ENCODE results near the gene CIROP.

DNA sequence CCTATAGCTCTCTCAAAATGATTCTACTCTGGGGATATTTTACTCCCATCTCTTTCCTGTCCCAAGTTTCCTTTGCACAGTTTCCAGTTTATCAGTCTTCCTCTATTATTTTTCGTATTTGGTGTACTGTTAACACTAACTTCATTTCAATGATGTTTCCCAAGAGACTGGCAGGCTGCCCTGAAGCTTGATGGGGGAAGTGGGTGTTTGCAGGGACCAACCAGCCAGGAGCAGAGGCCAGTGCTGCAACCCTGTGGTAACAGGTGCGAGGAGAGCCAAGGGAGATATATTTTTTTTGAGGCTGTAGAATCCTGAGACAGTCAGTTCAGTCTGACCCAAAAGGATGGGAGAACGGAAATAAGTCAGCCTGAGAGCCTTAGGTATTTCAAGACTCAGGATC is 26.1 kb upstream of the CIROP start:
- TF ChIP-seq POLR2AphosphoS5 (IDR thresholded peaks at IDR 0.05; ENCODE audit: low read depth, low read length) (no peak), POLR2A (IDR thresholded peaks at IDR 0.05; ENCODE audit: low read depth, low read length) (no peak), TAF1 (IDR thresholded peaks at IDR 0.05; ENCODE audit: borderline replicate concordance, low read depth, low read length) (no peak)
